Natural killer cell (primary cell): ENCODE measurements around the gene CDKAL1. TPM values are rescaled to one million over a fixed set of nuclear protein-coding genes. Genes with fewer than 3 reads are reported as not detected.

Source experiments
- ATAC-seq, 3 donors: fragments of 150-1000 bp in 2 of 3; fragments of 200-7000 bp in 1 of 3; cut with Tn5 transposase; 1 replicate in 1 of 3; 2 replicates in 2 of 3; pipeline ENCODE4 v1.10.0; 2021; ENCODE audit warnings: mild to moderate bottlenecking in 2 of 3, moderate library complexity in 2 of 3
- DNase-seq, 2 donors: peaks; one replicate each; pipeline versions ENCODE4 v3.0.0 to v3.0.0-alpha.2; 2013 to 2021; ENCODE audit warnings: mixed read lengths in 1 of 2
- H3K27ac ChIP-seq: one replicate; pipeline ENCODE4 v1.5.1; 2013; ENCODE audit warnings: mild to moderate bottlenecking, low read length
- H3K27me3 ChIP-seq: one replicate; pipeline ENCODE4 v1.6.1; 2013; ENCODE audit warnings: low read length; ENCODE audit not compliant: control insufficient read depth, insufficient read depth
- H3K36me3 ChIP-seq: one replicate; pipeline ENCODE4 v1.6.1; 2013; ENCODE audit warnings: low read length; ENCODE audit not compliant: control insufficient read depth, insufficient read depth
- H3K4me1 ChIP-seq: one replicate; pipeline ENCODE4 v1.6.1; 2013; ENCODE audit warnings: low read length; ENCODE audit not compliant: control insufficient read depth, insufficient read depth
- H3K4me3 ChIP-seq: one replicate; pipeline ENCODE4 v1.5.1; 2013; ENCODE audit warnings: low read length
- H3K9me3 ChIP-seq: one replicate; pipeline ENCODE4 v1.6.1; 2013; ENCODE audit warnings: low read length; ENCODE audit not compliant: control insufficient read depth, insufficient read depth
- H3K27ac Mint-ChIP-seq, 2 donors: one replicate each; pipeline ENCODE4 v1.8.0; 2022; ENCODE audit warnings: mild to moderate bottlenecking in 2 of 2, mixed read lengths in 2 of 2, moderate library complexity in 1 of 2
- H3K27me3 Mint-ChIP-seq, 2 donors: one replicate each; pipeline ENCODE4 v1.8.0; 2022; ENCODE audit warnings: low read depth in 2 of 2, mixed read lengths in 2 of 2
- H3K36me3 Mint-ChIP-seq: one replicate; pipeline ENCODE4 v1.8.0; 2022; ENCODE audit warnings: mixed read lengths
- H3K4me1 Mint-ChIP-seq, 2 donors: one replicate each; pipeline ENCODE4 v1.8.0; 2022; ENCODE audit warnings: mixed read lengths in 2 of 2
- H3K4me3 Mint-ChIP-seq: one replicate; pipeline ENCODE4 v1.8.0; 2022; ENCODE audit warnings: mild to moderate bottlenecking, moderate library complexity, mixed read lengths
- H3K9me3 Mint-ChIP-seq, 2 donors: one replicate each; pipeline ENCODE4 v1.8.0; 2022; ENCODE audit warnings: mixed read lengths in 2 of 2
- CTCF ChIP-seq: fragments of 200-600 bp; IDR thresholded peaks from one replicate; pipeline ENCODE4 v1.8.0; 2022; ENCODE audit warnings: antibody characterized with exemption
- WGBS: methylation state at CpG from one replicate; pipeline ENCODE4 v1.1.7; 2013; ENCODE audit warnings: missing lambda C conversion rate; ENCODE audit not compliant: insufficient coverage; 5-methylcytosine and 5-hydroxymethylcytosine counted together
- intact Hi-C: fragments of 100-400 bp; cut with micrococcal nuclease; formaldehyde crosslinking; loops from one replicate; pipeline ENCODE4 v1.14.2; 2022
- total RNA-seq, 4 donors: library from RNA; stranded (reverse); fragments of 120-200 nt in 1 of 4; gene quantifications; one replicate each; pipeline versions ENCODE4 v1.2.3 to v1.2.4, GENCODE V29; 2013 to 2022

CDKAL1 gene
- total RNA-seq, 3 donors from 2014 or later (not counting 1 experiment from before 2014, with no cell fraction given), result 26.0 to 32.8 (median 28.9) TPM

- intact Hi-C loops, result no loop called here
- no peak overlapping the region for H3K4me3 ChIP-seq
- Mint-ChIP-seq H3K4me3 (no peak overlapping the region), H3K36me3 (peaks cover 8% of the 10 kb centered on the region), H3K9me3 (no peaks in the 10 kb centered on the region), H3K4me1 (peaks cover 5 to 18% of the 10 kb centered on the region in 2 donors), H3K27me3 (no peaks in the 10 kb centered on the region), H3K27ac (no peak overlapping the region)
- ATAC-seq, result no peak
- no peak for TF ChIP-seq CTCF
- H3K9me3 ChIP-seq, result no peaks in the 10 kb centered on the region
- H3K4me1 ChIP-seq, result no peaks in the 10 kb centered on the region
- DNase-seq, result no peak
- no peaks in the 10 kb centered on the region for H3K36me3 ChIP-seq
- no peak overlapping the region for H3K27ac ChIP-seq
- 100% methylated on average over 2 of the region's 3 CpGs for WGBS
- no peaks in the 10 kb centered on the region for H3K27me3 ChIP-seq
Observed at GRCh38 chr6:20806669-20807068, 272.4 kb downstream of the CDKAL1 start.

- peaks cover 8% of the 10 kb centered on the region for H3K36me3 Mint-ChIP-seq
- H3K4me3 ChIP-seq, result no peak overlapping the region
- ATAC-seq, result no peak
- H3K27ac Mint-ChIP-seq, result no peak overlapping the region
- H3K4me3 Mint-ChIP-seq, result no peak overlapping the region
- intact Hi-C loops, result no loop called here
- DNase-seq, result no peak
- H3K27me3 Mint-ChIP-seq, result no peaks in the 10 kb centered on the region
- no peak overlapping the region for H3K27ac ChIP-seq
- no peaks in the 10 kb centered on the region for H3K27me3 ChIP-seq
- peaks cover 5 to 18% of the 10 kb centered on the region in 2 donors for H3K4me1 Mint-ChIP-seq
- H3K9me3 ChIP-seq, result no peaks in the 10 kb centered on the region
- H3K9me3 Mint-ChIP-seq, result peaks cover 0 to 2% of the 10 kb centered on the region in 2 donors
- WGBS, result 94% methylated on average over 1 of the region's 2 CpGs
- no peaks in the 10 kb centered on the region for H3K36me3 ChIP-seq
- H3K4me1 ChIP-seq, result no peaks in the 10 kb centered on the region
- TF ChIP-seq CTCF, result no peak
Observed at GRCh38 chr6:20808439-20808838, 274.2 kb downstream of the CDKAL1 start.

- Histone ChIP-seq H3K4me1 (no peaks in the 10 kb centered on the region), H3K4me3 (no peak overlapping the region), H3K27ac (no peak overlapping the region), H3K27me3 (no peaks in the 10 kb centered on the region), H3K9me3 (no peaks in the 10 kb centered on the region), H3K36me3 (no peaks in the 10 kb centered on the region)
- Mint-ChIP-seq H3K27me3 (no peaks in the 10 kb centered on the region), H3K36me3 (peaks cover 8% of the 10 kb centered on the region), H3K9me3 (peaks cover 0 to 2% of the 10 kb centered on the region in 2 donors), H3K27ac (no peak overlapping the region), H3K4me1 (peaks cover 5 to 18% of the 10 kb centered on the region in 2 donors), H3K4me3 (no peak overlapping the region)
- no peak for TF ChIP-seq CTCF
- WGBS, result 100% methylated on average over 1 of the region's 2 CpGs
- intact Hi-C loops, result no loop called here
- ATAC-seq (no peak), DNase-seq (no peak)
Observed at GRCh38 chr6:20808924-20809323, 274.7 kb downstream of the CDKAL1 start.

GRCh38 chr6:20810727-20811108, 276.5 kb downstream of the CDKAL1 start:
- intact Hi-C loops, result no loop called here
- Mint-ChIP-seq H3K4me1 (peaks cover 17 to 18% of the 10 kb centered on the region in 2 donors), H3K36me3 (peaks cover 8% of the 10 kb centered on the region), H3K4me3 (no peak overlapping the region), H3K27me3 (no peaks in the 10 kb centered on the region), H3K9me3 (peaks cover 0 to 2% of the 10 kb centered on the region in 2 donors), H3K27ac (no peak overlapping the region)
- no peak overlapping the region for H3K4me3 ChIP-seq
- WGBS, result 90% methylated on average over 2 of the region's 3 CpGs
- TF ChIP-seq CTCF, result no peak
- H3K36me3 ChIP-seq, result no peaks in the 10 kb centered on the region
- ATAC-seq (no peak), DNase-seq (no peak)
- H3K27ac ChIP-seq, result no peak overlapping the region
- no peaks in the 10 kb centered on the region for H3K27me3 ChIP-seq
- H3K9me3 ChIP-seq, result no peaks in the 10 kb centered on the region
- H3K4me1 ChIP-seq, result no peaks in the 10 kb centered on the region
